Stimulated activated naive CD4-positive, alpha-beta T cell (primary cell): ENCODE results near the gene OXSR1.
"Not testable (repeated sequence)": the region's sequence is repeated elsewhere in the genome, so short reads cannot be mapped to it uniquely, and the experiment has no call there.

Experiments
- DNase-seq, 6 experiments: peaks; one replicate each; lab custom pipeline; 2025; lab: John Stamatoyannopoulos, UW

OXSR1 gene

GRCh38 chr3:38168151-38169026 lies 3.1 kb downstream of the OXSR1 start:
- DNase-seq: no peak

DNA sequence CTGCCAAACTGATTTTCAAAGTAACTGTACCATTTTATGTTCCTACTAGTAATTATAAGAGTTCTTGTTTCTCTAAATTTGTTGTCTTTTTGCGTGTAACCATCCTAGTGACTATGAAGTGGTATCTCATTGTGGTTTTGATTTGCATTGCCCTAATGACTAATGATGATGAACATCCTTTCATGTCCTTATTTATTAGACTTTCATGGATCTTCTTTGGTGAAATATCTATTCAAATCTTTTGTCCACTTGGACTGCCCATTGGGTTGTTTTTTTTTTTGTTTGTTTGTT lies 3.6 kb downstream of the OXSR1 start:
- DNase-seq: no peak

- DNase-seq: no peak
Measured at GRCh38 chr3:38170722-38171121, 5.4 kb downstream of the OXSR1 start.

- DNase-seq: no peak
Measured at GRCh38 chr3:38171622-38172021, 6.3 kb downstream of the OXSR1 start.

DNA sequence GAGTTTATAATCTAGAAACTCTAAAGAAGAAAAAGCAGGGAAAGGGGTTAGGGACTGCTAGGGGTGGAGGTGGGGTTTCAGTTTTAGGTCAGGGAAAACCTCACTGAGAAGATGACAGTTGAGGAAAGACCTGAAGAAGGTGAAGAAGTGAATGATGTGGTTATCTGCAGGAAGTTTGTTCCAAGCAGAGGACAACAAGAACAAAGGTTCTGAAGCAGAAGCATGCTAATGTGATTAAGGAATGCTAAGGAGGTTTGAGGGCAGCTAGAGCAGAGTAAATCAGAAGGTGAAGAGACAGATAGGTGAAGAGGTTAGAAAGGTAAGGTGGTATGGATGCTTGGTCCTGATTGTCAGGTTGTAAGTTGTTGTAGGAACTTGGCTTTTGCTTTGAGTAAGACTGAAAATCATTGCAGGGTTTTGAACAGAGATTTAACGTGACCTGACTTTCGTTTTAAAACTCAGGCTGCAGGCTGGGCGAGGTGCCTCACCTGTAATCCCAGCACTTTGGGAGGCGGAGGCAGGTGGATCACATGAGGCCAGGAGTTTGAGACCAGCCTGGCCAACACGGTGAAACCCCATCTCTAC lies 8.6 kb downstream of the OXSR1 start:
- peak in 1 of 6 experiments; percentile 3 for DNase-seq

DNA sequence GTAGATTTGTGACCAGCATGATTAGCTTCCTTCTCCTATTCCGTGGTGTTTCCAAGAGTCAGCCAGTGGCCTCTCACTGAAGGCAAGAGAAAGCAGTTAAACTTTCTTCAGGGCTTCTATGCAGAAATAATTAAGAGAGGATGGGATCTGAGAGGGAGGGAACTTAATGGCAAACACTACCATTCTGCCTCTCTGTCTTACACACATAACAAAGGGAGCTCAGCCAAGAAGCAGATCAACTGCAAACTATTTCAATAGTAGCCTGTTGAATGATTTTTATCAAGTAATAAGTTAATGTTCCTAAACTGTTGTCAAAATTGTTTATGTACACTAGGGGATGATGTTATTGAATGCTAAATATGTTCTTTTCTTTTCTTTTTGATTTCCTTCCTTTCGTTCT lies 11.8 kb downstream of the OXSR1 start:
- DNase-seq: no peak

DNA sequence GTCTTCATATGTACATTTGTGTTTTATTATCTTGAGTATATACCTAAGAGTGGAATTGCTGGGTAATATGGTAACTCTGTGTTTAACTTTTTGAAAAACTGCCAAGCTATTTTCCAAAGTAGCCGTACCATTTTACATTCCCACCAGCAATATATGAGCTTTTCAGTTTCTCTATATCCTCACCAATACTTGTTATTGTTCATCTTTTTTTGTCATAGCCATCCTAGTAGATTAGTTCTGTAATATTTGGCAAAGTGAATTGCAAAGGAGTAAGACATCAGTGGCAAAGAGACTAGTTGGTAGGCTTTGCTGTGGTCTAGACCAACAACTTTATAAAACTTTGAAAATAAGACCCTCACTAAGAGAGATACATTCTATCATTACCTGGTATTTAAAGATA lies 21.4 kb downstream of the OXSR1 start:
- no peak for DNase-seq

GRCh38 chr3:38190481-38190881 lies 25.1 kb downstream of the OXSR1 start:
- no peak for DNase-seq

GRCh38 chr3:38202931-38203330 lies 37.6 kb downstream of the OXSR1 start:
- not testable (repeated sequence) for DNase-seq

- DNase-seq: no peak
Measured at GRCh38 chr3:38203690-38204089, 38.4 kb downstream of the OXSR1 start.

DNA sequence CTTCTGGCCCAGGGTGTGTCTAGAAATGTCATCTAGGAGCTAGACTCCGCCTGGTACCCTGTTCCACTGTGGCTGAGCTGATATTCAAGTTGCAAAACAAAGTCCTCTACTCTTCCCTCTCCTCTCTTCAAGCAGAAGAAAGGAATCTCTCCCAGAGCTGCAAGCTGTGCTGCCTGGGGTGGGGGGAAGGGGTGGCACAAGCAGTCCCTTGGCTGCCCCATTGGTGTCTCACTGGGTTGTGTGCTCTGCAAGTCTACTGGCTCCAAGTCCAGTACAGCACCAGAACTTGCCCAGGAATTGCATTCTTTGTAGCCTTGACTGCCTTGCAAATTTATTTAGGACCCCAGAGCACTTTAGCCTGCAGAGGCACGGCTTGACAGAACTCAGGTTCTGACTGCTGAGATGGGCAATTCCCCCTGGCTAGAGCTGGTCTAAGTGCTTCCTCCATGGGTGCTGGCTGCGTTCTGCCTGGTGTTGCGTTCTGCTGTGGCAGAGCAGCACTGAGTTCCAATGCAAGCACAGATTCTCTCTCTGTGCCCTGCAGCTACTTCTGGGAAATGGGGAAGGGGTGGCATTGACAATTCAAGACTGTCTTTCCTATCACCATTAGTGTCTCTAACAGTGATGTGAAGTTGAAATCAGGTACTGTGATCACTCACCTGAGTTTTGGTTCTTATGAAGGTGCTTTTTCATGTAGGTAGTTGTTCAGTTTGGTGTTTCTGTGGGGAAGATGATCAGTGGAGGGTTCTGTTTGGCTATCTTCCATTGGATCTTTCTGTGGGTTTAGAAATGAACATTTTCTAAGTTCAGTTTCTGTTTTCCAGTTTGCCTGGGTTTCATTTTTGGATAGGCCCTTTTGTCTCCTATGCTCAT lies 39.5 kb downstream of the OXSR1 start:
- DNase-seq: no peak

DNA sequence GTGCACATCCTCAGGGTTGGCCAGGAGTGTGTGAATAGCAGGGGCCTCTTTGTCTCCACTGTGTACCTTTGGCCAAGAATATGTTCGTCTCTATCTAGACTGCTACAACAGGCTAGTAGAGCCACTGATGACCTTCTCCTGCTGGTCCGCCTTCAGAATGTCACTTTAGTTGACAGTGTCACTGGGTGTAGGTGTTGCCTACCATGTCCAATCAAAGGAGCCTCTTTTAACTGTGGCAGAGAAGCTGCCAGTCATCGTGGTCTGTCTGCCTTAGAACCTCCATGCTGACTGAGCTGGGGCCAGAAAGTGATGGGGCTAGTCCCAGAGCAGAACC lies 40.1 kb downstream of the OXSR1 start:
- DNase-seq: no peak

GRCh38 chr3:38207254-38208003 lies 42.1 kb downstream of the OXSR1 start:
- no peak for DNase-seq

- no peak for DNase-seq
Measured at GRCh38 chr3:38210141-38210757, 44.9 kb downstream of the OXSR1 start.

- DNase-seq: no peak
Measured at GRCh38 chr3:38212141-38212540, 46.8 kb downstream of the OXSR1 start.

DNA sequence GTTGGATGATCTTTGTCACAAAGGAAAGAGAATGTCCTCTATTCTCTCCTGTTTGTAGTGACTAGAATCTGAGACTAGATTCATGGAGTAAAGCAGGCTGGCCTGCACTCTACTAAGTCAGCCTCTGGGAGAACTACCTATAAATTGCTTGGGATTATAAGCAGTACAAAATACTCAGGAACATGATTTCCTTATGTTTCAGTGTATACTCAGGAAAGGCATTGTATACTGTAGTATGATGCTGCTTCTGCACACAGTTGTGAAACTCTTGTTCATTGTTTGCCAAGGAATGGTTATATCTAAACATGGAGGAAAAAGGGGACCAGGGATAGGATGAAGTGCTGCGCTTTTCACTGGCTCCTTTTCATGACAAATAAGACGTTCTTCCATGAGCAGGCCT lies 49.2 kb downstream of the OXSR1 start:
- no peak for DNase-seq

- DNase-seq: no peak
Measured at GRCh38 chr3:38219609-38220197, 54.4 kb downstream of the OXSR1 start.

GRCh38 chr3:38221005-38221404 lies 55.7 kb downstream of the OXSR1 start:
- DNase-seq: no peak

GRCh38 chr3:38222032-38222634 lies 56.8 kb downstream of the OXSR1 start:
- no peak for DNase-seq

DNA sequence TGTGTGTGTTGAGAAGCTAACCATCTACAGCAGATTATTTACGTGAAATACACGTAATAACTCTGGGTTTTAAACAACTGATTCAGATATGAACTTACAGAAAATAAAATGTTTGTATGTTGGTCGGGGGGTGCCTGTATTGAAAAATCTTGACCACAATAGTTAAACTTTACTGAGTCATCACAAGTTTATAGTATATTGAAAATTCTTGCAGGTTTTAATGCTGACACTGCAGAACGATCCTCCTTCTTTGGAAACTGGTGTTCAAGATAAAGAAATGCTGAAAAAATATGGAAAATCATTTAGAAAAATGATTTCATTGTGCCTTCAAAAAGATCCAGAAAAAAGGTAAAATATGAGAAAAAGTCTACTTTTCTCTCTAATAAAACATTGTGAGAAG lies 59.0 kb downstream of the OXSR1 start:
- no peak for DNase-seq

- DNase-seq: no peak
Measured at GRCh38 chr3:38226273-38226672, 60.9 kb downstream of the OXSR1 start.
